PC-3 (cell line): Measurements from ENCODE around the gene MFSD6L. TPM values are rescaled to one million over a fixed set of nuclear protein-coding genes. Genes with fewer than 3 reads are reported as not detected.

Experiments used
- ATAC-seq: fragments of 200-7000 bp; cut with Tn5 transposase; 2 replicates; pipeline ENCODE4 v1.9.1; 2020; ENCODE audit warnings: mild to moderate bottlenecking, moderate library complexity
- BruUV-seq: library from RNA; stranded (reverse); fragments of 400-500 nt; replicated peaks from 2 replicates; lab custom pipeline; 2021; lab: Mats Ljungman, UMichigan
- CTCF ChIA-PET: fragments of 300-600 bp; sonication (Branson Sonifier 250); formaldehyde crosslinking; loops from one replicate; lab custom pipeline; 2022; ENCODE audit warnings: antibody characterized with exemption; lab: Charles Lee
- POLR2A ChIA-PET: fragments of 300-600 bp; sonication (Branson Sonifier 250); formaldehyde crosslinking; loops from one replicate; lab custom pipeline; 2022; ENCODE audit warnings: antibody characterized with exemption; ENCODE audit not compliant: unreplicated experiment; lab: Charles Lee
- DNase-seq: peaks from one replicate; pipeline ENCODE4 v3.0.0-alpha.2; 2015
- H2AFZ ChIP-seq: fragments of 300-600 bp; sonication (generic); 2 replicates; pipeline ENCODE4 v1.6.0; 2016; ENCODE audit warnings: antibody characterized with exemption, low read length
- H3F3A ChIP-seq: fragments of 300-600 bp; sonication (generic); one replicate; pipeline ENCODE4 v1.6.0; 2017; ENCODE audit warnings: antibody characterized with exemption, low read length, control low read depth, mild to moderate bottlenecking; ENCODE audit not compliant: unreplicated experiment
- H3K27ac ChIP-seq: fragments of 300-600 bp; sonication (generic); 2 replicates; pipeline ENCODE4 v1.5.1; 2016; ENCODE audit warnings: mild to moderate bottlenecking, low read length
- H3K27me3 ChIP-seq: fragments of 300-600 bp; sonication (generic); 2 replicates; pipeline ENCODE4 v1.6.1; 2016; ENCODE audit warnings: low read length, mixed read lengths
- H3K36me3 ChIP-seq: fragments of 300-600 bp; sonication (generic); 2 replicates; pipeline ENCODE4 v1.6.1; 2016; ENCODE audit warnings: low read depth, mixed run types, low read length, mixed read lengths
- H3K4me1 ChIP-seq: fragments of 300-600 bp; sonication (generic); 2 replicates; pipeline ENCODE4 v1.5.1; 2016; ENCODE audit warnings: low read length; ENCODE audit not compliant: insufficient read depth
- H3K4me2 ChIP-seq: fragments of 300-600 bp; sonication (generic); 2 replicates; pipeline ENCODE4 v1.6.0; 2016; ENCODE audit warnings: low read length
- H3K4me3 ChIP-seq: fragments of 300-600 bp; sonication (generic); 2 replicates; pipeline ENCODE4 v1.5.1; 2016; ENCODE audit warnings: mild to moderate bottlenecking, low read length, mixed read lengths
- H3K79me2 ChIP-seq: fragments of 300-600 bp; sonication (generic); 2 replicates; pipeline ENCODE4 v1.6.1; 2017; ENCODE audit warnings: low read length, mixed read lengths
- H3K9ac ChIP-seq: fragments of 300-600 bp; sonication (generic); 2 replicates; pipeline ENCODE4 v1.6.0; 2016; ENCODE audit warnings: mild to moderate bottlenecking, low read length
- H3K9me2 ChIP-seq: fragments of 300-600 bp; sonication (generic); replicated peaks from 2 replicates; pipeline ENCODE4 v1.6.1; 2016; ENCODE audit warnings: mixed run types, low read length, mixed read lengths
- H3K9me3 ChIP-seq: fragments of 300-600 bp; sonication (generic); 2 replicates; pipeline ENCODE4 v1.6.1; 2016; ENCODE audit warnings: low read length, mixed read lengths
- H4K20me1 ChIP-seq: fragments of 300-600 bp; sonication (generic); 2 replicates; pipeline ENCODE4 v1.6.1; 2016; ENCODE audit warnings: low read length, mixed read lengths
- EZH2 ChIP-seq: fragments of 300-600 bp; sonication (generic); IDR thresholded peaks from one replicate; pipeline ENCODE4 v1.6.1; 2017; ENCODE audit warnings: antibody characterized with exemption, mild to moderate bottlenecking, low read length; ENCODE audit not compliant: unreplicated experiment
- EZH2phosphoT487 ChIP-seq: fragments of 300-600 bp; sonication (generic); IDR thresholded peaks from 2 replicates; pipeline ENCODE4 v1.6.1; 2018; ENCODE audit warnings: mild to moderate bottlenecking, antibody characterized with exemption, low read length, borderline replicate concordance
- intact Hi-C: fragments of 100-400 bp; cut with micrococcal nuclease; formaldehyde crosslinking; loops from 2 replicates; pipeline ENCODE4 v1.9.0; 2023
- total RNA-seq: library from RNA; depleted of rRNA; stranded (reverse); fragments of >200 nt; gene quantifications from 2 replicates; pipeline ENCODE4 v1.2.3, GENCODE V29; 2014
- TF ChIP-seq, protein P1 (sequence below): fragments of 300-600 bp; sonication (generic); conservative IDR thresholded peaks from 2 replicates; pipeline ENCODE4 v1.5.1; 2017; ENCODE audit warnings: antibody characterized with exemption, low read depth, mild to moderate bottlenecking, low read length

The MFSD6L gene
- total RNA-seq, 1 experiment from 2014 or later: 0.07 TPM

DNA sequence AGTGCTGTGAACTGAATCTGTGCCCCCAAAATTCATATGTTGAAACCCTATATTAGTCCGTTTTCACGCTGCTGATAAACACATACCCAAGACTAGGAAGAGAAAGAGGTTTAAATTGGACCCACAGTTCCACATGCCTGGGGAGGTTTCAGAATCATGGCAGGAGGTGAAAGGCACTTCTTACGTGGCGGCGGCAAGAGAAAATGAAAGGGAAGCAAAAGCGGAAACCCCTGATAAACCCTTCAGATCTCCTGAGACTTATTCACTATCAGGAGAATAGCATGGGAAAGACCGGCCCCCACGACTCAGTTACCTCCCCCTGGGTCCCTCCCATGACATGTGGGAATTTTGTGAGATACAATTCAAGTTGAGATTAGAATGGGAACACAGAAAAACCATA, 37.2 kb downstream of the MFSD6L start:
- ATAC-seq: no peak
- no peaks in the 10 kb centered on the region for H3K79me2 ChIP-seq
- CTCF ChIA-PET: no interaction called here
- intact Hi-C loops: no loop called here
- H4K20me1 ChIP-seq: no peaks in the 10 kb centered on the region
- H3K27ac ChIP-seq: no peak overlapping the region
- BruUV-seq: no TSS peak
- H3K4me2 ChIP-seq: no peak overlapping the region
- H3K27me3 ChIP-seq: peaks cover 54% of the 10 kb centered on the region
- H3K9me2 ChIP-seq: no peaks in the 10 kb centered on the region
- DNase-seq: no peak
- no peaks in the 10 kb centered on the region for H3K4me1 ChIP-seq
- TF ChIP-seq, protein P1, sequence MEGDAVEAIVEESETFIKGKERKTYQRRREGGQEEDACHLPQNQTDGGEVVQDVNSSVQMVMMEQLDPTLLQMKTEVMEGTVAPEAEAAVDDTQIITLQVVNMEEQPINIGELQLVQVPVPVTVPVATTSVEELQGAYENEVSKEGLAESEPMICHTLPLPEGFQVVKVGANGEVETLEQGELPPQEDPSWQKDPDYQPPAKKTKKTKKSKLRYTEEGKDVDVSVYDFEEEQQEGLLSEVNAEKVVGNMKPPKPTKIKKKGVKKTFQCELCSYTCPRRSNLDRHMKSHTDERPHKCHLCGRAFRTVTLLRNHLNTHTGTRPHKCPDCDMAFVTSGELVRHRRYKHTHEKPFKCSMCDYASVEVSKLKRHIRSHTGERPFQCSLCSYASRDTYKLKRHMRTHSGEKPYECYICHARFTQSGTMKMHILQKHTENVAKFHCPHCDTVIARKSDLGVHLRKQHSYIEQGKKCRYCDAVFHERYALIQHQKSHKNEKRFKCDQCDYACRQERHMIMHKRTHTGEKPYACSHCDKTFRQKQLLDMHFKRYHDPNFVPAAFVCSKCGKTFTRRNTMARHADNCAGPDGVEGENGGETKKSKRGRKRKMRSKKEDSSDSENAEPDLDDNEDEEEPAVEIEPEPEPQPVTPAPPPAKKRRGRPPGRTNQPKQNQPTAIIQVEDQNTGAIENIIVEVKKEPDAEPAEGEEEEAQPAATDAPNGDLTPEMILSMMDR: no peak
- no peak for TF ChIP-seq EZH2
- TF ChIP-seq EZH2phosphoT487: no peak
- no peak overlapping the region for H2AFZ ChIP-seq
- no peaks in the 10 kb centered on the region for H3K9me3 ChIP-seq
- POLR2A ChIA-PET: no interaction called here
- H3K4me3 ChIP-seq: no peak overlapping the region
- H3F3A ChIP-seq: no peaks in the 10 kb centered on the region
- H3K9ac ChIP-seq: no peak overlapping the region
- no peaks in the 10 kb centered on the region for H3K36me3 ChIP-seq

DNA sequence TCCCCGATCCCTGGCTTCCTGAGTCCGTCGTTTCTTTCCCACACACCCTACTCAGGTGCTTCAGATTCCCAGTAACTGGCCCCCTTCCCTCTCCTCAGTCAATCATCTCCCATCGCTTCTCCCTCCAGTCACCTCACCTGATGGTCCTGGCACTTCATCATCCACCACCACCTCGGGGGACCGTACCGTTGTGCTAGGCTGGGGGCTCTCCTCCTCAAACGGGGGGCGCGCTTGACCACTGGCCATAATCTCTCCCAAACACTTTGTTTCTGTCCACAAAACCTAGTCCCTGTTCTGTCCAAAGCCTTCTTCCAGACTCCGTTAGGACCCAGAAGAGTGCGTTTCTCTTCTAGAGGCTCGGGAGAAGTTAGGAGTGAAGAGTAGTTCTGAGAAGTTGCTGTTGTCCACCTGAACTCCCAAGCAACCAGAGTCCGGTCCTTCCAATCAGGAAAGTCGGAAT, 41.0 kb downstream of the MFSD6L start, which contains the start of gene SPDYE4:
SPDYE4 (minus strand) TSS at position 410 of the 460 bp plus-strand sequence; CDS start at position 246, 164 bp downstream.
- Histone ChIP-seq H3K4me3 (no peak within 1 kb of the TSS), H3K9ac (no peak within 1 kb of the TSS), H3K36me3 (no peaks in the 10 kb centered on the region), H2AFZ (no peak within 1 kb of the TSS), H3K79me2 (no peaks in the 10 kb centered on the region), H3K27me3 (peaks cover 55% of the 10 kb centered on the region), H3F3A (no peaks in the 10 kb centered on the region), H3K4me2 (no peak within 1 kb of the TSS), H3K27ac (no peak within 1 kb of the TSS), H3K9me3 (no peaks in the 10 kb centered on the region), H3K4me1 (no peaks in the 10 kb centered on the region), H4K20me1 (no peaks in the 10 kb centered on the region), H3K9me2 (no peaks in the 10 kb centered on the region)
- intact Hi-C loops: no loop called here
- ChIA-PET POLR2A (no interaction called here), CTCF (no interaction called here)
- no TSS peak for BruUV-seq
- no peak for ATAC-seq
- TF ChIP-seq, protein P1: no peak
- TF ChIP-seq EZH2phosphoT487 (no peak), EZH2 (no peak)
- no peak for DNase-seq

DNA sequence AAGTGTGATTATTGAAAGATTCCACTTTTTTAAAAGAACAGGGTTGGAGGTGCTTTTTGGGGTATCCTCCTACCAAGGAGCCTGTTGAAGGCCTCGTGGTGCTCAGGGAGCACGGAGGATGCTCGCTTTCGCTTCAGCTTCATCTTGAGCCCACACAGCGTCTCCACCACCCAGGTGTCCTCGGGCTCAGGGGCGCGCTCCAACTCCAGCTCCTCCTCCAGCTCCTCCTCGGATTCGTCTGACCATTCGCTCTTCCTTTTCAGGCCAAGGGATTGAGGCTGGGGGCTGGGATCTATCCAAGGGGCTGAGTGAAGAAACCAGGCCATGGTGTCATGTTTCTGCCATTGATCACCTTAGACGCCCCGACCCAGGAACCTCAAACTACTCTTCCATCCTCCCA, 42.0 kb downstream of the MFSD6L start:
- ChIA-PET POLR2A (no interaction called here), CTCF (no interaction called here)
- H3K27me3 ChIP-seq: peaks cover 55% of the 10 kb centered on the region

More for the DNA sequence above, 42.0 kb downstream of the MFSD6L start:
- no peaks in the 10 kb centered on the region for H3K4me1 ChIP-seq
- TF ChIP-seq, protein P1: no peak
- TF ChIP-seq EZH2 (no peak), EZH2phosphoT487 (no peak)
- H3K4me3 ChIP-seq: no peak overlapping the region
- H3K9me2 ChIP-seq: no peaks in the 10 kb centered on the region
- H2AFZ ChIP-seq: no peak overlapping the region
- H3K4me2 ChIP-seq: no peak overlapping the region
- intact Hi-C loops: no loop called here
- no TSS peak for BruUV-seq
- no peaks in the 10 kb centered on the region for H4K20me1 ChIP-seq
- no peak for ATAC-seq
- no peak overlapping the region for H3K9ac ChIP-seq
- no peaks in the 10 kb centered on the region for H3K36me3 ChIP-seq
- H3K9me3 ChIP-seq: no peaks in the 10 kb centered on the region
- H3K79me2 ChIP-seq: no peaks in the 10 kb centered on the region
- no peak overlapping the region for H3K27ac ChIP-seq
- H3F3A ChIP-seq: no peaks in the 10 kb centered on the region
- DNase-seq: no peak
